ENCODE results near the gene TIMD4.

Gene TIMD4

GRCh38 chr5:156920861-156921431 lies 42.1 kb downstream of the TIMD4 start:
- no peak for DNase-seq (ENCODE audit: low spot score)

- no peak for DNase-seq (ENCODE audit: low spot score)
These were observed 42.8 kb downstream of the TIMD4 start for GRCh38 chr5:156920042-156920860.

DNA sequence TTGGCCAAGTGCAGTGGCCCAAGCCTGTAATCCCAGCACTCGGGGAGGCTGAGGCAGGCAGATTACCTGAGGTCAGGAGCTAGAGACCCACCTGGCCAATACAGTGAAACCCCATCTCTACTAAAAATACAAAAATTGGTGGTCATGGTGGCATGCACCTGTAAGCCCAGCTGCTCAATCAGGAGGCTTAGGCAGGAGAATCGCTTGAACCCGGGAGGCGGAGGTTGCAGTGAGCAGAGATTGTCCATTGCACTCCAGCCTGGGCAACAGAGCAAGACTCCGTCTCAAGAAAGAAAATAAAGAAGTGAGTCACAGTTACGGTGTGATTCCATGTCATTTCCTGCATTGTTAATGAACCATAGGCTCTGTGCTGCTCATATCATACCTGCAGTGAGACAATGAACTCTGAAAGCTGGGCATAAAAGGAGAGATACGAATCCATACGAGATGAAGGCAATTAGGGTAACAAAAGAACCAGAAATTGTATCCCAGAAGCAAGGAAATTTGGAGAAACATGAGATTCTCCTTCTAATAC lies 44.6 kb downstream of the TIMD4 start:
- no peak for DNase-seq (ENCODE audit: low spot score)

DNA sequence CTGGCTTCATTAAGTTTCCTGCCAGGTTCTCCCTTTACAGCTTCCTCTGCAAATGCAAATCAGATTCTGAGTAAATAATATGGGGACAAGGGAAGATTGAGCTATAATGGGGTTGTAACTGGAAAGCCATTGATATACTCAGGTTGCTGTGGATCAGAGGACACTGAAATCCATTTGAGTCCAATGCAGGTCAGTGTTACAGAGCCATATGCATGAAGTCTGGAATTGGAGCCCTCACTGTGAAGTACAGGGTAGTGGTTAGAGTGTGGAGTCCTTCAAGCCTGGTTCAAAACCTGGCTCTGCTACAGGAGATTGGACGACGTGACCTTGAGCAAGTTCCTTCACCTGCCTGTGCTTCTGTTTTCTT lies 48.7 kb downstream of the TIMD4 start:
- DNase-seq (ENCODE audit: low spot score): no peak

- no peak for DNase-seq (ENCODE audit: low spot score)
These were observed 49.2 kb downstream of the TIMD4 start for GRCh38 chr5:156913719-156914370.

- DNase-seq (ENCODE audit: low spot score): no peak
These were observed 49.7 kb downstream of the TIMD4 start for GRCh38 chr5:156913355-156913718.

DNA sequence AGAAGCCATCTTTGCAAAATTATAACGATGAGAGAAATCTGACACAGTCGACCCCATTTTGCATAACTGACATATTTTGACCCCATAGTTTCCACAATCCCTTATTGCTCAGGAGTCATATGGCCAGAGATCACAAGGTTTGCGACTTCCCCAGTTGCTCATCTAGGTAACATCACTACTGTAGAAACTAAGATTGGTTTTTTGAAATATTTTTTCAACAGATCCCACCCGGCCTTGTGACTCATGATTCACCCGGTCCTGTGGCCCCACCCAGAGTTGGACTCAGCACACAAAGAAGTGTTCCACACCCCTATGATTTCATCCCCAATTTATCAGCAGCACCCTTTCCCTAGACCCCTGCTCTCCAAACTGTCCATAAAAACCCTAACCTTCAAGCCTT lies 50.2 kb downstream of the TIMD4 start:
- no peak for DNase-seq (ENCODE audit: low spot score)

- no peak for DNase-seq (ENCODE audit: low spot score)
These were observed 53.8 kb downstream of the TIMD4 start for GRCh38 chr5:156909180-156909579.

DNA sequence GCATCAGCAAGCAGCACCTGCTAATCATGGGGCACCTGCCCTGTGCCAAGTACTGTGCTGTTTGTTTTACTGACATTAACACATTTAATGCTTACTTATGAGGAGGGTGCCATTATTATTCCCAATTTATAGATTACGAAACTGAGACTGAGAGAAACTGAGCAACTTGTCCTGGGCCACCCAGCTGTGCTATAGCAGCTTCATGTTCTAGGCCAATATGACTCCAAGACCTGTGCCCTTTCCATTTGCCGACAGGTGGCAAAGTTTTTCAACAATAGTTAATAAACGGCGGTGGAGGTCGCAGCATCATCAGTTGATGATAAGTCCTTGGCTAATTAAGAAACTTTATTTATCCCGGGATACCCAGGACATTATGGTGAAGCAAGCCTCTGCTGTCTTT lies 55.4 kb downstream of the TIMD4 start:
- DNase-seq (ENCODE audit: low spot score): no peak

GRCh38 chr5:156906807-156907206 lies 56.2 kb downstream of the TIMD4 start:
- DNase-seq (ENCODE audit: low spot score): no peak

GRCh38 chr5:156896546-156896945 lies 66.5 kb downstream of the TIMD4 start:
- DNase-seq (ENCODE audit: low spot score): no peak

- DNase-seq (ENCODE audit: low spot score): no peak
These were observed 69.5 kb downstream of the TIMD4 start for GRCh38 chr5:156893517-156893916.

GRCh38 chr5:156892864-156893263 lies 70.2 kb downstream of the TIMD4 start:
- DNase-seq (ENCODE audit: low spot score): no peak

GRCh38 chr5:156892223-156892622 lies 70.8 kb downstream of the TIMD4 start:
- DNase-seq (ENCODE audit: low spot score): no peak

- DNase-seq (ENCODE audit: low spot score): no peak
These were observed 74.5 kb downstream of the TIMD4 start for GRCh38 chr5:156888520-156888919.

- DNase-seq (ENCODE audit: low spot score): no peak
These were observed 79.6 kb downstream of the TIMD4 start for GRCh38 chr5:156883316-156883875.

- no peak for DNase-seq (ENCODE audit: low spot score)
These were observed 83.3 kb downstream of the TIMD4 start for GRCh38 chr5:156879665-156880285.

GRCh38 chr5:156871212-156871611 lies 91.8 kb downstream of the TIMD4 start:
- no peak for DNase-seq (ENCODE audit: low spot score)

DNA sequence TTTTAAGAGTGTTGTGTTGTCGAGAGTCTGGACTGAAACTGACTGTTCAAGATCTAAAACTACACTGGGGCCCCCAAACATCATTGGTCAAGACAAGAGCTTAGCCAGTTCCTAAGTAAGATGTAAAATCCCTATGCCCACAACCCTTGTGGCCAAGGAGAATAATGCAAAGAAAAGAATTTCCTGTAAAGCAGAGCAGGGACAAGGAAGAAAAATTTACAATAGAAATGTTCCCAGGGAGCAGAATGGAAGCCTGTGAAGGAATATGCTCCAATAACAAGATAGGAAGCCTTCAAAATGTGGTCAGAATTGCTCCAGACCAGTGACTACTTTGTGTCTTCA lies 92.6 kb downstream of the TIMD4 start:
- DNase-seq (ENCODE audit: low spot score): no peak

Measured in hepatic stellate cell (primary cell).